ENCODE results near the gene RELCH.

Gene RELCH

DNA sequence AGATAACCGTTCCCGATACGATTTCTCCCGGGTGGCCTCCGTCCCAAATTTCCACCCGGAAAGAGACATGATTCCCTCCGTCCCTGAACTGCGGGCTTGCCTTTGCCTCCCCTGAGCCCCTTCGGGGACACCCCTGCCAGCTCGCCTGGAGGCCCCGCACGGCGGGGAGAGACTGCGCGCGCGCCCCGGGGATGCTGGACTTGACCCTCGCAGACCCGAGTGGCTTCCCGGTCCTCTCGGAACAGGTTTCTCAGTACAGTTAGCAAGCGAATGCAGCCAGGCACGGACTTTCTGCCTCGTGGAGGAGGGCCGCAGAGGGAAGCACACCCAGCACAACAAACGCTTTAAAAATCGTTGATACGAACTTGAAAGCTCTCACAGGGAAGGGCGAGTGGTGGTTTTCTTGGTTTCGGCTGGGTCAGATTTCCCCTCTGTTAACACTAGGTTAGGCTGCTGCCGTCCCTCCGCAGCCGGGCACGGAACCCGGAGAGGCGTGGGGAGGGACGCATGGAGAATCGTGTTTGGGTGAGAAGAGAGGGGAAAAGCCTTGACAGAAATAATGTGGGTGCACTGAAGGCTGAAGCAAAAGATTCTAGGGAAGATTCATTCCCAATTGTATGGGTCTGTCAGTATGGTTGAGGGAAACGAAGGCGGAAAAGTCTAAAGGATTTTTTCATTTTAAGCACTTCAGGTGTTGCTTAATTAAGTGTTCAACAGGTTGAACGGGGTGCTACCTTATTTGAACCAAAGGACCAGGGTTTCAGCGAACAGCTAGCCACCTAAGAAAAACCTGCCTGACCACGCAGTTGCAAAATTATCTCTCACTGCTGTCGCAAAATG, 139.0 kb downstream of the RELCH start:
- peak; percentile 40 for DNase-seq

DNA sequence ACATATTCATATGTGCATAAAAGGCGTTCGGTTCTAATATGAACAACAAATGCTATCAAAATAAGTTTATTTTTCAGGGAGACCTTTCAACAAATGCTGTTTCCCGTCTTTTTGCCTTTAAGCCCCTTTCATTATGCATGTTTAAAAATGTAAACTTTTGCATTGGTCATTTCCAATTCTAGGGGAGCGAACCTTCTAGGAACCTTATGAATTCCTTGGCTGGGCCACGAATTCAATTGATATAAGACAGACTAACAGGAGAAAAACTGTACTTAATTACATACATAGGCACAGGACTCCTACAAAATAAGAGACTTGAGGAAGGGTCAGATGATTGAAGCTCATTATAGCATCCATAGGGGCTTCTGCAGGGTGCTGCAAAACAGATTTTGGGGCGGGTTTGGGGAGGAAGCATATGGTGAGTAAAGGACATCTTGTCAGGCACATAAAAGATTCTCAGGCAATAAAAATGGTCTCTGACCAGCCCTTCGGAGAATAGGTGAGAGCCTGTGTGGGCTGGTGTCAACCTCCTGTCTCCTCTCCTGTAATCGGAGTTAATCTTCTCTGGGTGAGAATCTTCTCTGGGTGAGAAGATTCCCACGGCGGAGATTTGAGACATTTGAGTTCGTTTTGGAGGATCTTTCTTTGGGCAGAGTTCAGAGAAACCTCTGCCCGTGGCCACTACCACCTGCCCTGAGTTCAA, 139.7 kb downstream of the RELCH start:
- DNase-seq: no peak

DNA sequence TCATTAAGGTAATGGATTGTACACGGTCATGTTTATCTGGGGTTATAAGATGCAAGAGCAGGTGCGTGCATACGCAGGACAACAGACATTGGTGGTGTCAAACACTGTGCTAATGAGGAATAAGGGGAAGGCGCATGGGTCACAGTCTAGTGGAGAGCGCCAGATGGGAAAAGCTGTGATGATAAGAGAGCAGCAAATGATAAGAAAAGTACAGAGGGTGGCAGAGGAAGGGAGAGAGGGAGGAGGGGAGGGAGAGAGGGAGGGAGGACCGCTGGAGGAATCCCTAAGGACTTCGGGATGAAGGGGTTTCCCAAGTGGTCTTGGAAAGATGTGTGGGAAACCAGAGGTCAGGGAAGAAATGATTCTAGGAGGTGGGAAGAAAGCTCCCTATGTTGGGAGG, 140.9 kb downstream of the RELCH start:
- peak; percentile 15 for DNase-seq

DNA sequence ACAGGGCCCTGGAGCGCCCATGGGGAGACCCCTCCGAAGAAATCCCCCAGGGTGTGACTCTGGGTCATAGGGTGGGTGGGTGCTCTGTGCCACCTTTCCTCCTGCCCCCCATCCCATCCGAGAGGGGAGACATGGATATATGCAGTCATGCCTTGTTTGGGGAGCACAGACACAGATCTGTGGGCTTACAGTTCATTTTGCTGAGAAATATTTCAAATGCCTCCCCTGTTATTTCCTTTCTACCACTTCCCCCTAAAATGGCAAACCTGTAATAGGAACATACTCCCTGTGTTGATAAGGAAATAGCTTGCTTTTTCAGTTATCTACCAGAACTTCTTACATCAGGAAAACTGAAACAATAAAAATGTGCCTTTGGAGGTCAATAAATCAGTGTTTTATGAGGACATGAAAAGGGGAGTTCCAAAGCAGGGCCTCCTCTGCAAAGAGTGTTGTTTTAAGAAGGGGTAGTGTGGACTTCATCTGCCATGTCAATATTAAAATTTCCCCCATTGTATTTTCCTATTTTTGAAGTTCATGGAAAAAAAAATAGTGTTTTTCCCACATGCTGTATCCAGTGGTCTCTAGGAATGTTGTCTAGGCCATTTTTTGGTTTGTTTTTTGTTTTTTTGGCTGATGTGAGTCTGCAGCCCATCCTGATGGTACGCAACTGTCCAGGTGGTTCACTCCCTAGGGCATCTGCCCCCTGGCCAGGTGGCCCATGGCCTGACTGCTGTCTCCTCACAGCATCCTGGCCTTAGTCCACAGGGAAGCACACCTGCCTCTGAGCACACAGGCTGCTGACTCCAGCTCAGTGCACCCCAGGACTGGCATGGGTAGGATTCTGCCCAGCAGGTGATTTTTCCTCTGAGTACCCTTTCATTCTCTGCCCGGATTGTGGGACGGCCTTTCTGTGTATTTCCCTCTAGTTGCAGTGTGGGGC, 141.8 kb downstream of the RELCH start:
- no peak for DNase-seq

DNA sequence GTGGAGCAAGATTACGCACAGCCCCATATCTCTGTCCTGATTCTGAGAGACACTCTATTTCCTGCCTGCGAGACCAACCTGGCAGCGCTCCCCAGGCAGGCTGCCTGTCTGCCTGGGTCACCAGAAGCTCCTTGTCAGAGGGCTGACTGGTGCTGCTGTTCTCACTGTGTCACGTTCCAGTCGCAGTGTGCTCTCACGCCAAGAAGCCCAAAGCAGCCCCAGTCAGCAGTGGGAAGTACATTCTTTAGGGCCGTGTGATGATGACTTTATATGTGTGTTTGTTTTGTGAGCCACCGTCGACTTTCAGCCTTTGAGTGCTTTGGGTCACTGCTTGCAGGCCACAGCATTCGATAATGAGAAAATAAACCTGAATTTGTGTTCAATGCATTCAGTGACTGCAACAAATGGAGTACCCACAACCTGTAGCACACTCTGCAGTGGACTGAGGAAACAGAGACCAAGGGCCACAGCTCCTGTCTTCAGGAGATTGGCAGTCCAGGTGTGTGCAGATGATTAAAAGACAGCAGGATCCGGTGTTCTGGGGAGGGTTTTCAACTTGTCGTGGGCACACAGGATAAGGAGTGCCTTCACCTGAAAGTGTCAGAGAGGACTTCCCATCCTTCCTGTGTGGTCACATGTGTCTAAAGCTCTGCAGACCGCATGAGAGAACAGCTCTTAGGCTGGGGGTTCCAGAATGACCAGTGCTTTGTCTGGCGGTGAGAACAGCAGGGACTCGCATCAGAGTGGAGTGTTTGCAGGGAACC, 142.8 kb downstream of the RELCH start:
- DNase-seq: peak; percentile 73

DNA sequence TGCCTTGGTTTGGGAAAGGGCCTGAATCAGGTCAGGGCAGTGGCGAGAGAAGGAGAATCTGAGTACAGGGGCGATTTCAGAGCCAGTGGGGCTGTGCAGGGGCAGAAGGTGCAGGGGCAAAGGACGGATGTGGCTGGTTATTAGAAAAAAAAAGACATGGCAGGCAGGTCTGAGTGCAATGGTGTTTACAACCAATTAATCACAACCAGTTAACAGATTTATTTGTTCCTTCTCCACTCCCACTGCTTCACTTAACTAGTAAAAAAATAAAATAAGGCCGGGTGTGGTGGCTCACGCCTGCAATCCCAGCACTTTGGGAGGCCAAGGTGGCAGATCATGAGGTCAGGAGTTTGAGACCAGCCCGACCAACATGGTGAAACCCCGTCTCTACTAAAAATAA, 143.6 kb downstream of the RELCH start:
- no peak for DNase-seq

DNA sequence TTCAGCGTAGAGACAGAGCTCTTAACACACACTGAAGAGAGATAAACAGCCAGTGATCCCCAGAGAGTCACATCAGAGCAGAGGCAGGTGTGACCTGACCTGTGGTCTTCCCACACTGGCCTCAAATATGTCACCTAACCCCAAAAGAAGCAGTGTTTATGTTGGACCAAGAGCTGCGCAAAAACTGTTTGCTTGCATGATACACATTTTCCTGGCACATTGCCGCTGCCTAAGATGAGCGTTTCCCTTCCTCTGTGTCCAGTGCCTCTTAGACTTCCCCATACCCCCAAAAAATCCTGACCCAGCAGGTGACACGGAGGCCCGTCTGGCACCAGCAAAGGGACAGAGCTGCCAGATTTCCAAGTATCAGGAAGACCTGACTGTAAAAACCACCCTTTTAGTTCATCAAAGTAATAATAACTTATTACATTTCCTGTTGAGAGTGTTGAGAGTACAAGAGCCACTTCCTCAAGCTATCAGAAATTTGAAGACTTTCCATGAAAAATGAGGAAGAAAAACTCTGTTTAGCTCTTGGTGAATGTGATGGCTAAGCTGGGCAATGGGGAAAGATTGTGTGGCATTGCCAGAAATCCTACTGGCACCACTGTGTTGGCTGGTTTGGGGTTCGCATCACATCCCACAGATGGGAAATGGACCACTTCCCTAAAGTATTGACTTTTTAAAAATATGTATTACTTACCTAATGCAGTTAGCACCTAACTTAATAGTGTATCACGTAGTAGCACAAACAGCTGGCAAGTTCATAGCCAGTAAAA, 144.7 kb downstream of the RELCH start:
- no peak for DNase-seq

DNA sequence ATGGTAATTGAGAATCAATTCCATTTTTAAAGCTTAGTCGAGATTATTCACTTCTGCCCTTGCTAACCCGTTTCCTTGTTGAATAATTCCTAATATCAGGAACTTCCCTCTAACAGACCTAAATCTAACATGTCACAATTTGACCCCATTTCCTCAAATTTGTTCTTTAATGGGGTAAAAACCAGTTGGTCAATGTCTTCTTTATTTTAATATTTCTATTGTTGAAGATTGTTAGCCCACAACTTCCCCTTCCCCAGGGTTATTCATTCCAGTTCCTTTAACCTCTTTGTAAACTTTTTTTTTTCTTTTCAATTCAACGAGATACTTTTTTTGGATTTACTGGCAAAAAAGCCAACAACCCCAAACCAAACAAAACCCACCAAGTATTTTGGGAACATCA, 145.4 kb downstream of the RELCH start:
- DNase-seq: peak; percentile 41

DNA sequence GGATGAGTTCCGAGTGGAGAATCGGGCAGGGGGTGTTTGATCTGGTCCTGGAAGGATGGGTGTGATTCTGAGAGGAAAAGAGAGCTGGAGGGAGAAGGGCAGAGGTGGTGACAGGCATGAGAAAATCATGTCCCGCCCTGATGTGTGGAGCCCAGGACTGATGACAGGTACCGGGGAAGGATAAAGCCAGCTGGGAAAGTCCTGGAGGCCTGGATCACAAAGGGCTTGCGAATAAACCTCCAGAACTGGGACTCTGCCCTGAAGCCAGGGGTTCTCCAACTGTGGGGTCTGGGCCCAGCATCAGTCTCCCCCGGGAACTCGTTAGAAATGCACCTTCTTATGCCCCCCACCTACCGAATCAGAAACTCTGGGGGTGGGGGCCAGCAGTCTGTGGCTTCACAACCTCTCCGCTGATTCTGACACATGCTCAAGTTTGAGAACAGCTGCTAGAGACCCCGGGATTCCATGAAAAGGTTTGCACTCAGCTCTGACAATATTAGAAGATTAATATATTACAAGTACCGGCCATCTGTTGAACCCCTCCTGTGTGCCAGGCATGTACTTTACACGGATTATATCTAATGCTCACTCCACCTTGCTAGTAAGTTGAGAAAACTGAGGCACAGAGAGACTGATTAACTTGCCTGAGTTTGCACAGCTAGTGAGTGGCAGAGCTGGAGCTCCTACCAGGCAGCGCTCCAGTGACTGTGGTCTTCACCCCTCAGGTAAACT, 146.1 kb downstream of the RELCH start:
- DNase-seq: no peak

DNA sequence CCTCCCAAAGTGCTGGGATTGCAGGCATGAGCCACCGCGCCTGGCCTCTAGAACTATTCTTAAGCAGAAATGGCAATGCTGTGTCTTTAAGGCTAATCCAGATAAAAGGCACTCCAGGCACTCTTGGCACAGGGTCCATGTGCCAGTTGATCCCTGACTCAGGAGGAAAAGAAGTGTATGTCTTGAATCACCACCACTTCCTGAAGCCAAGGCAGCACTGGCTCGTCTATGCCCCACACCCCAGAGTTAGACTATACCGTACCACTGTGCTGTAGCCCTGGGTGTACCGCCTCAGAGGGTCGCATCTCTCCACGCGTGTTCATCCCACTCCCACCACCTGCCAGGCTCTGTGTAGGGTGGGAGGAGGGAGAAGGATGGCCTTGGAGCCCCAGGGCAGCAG, 147.1 kb downstream of the RELCH start:
- DNase-seq: no peak

DNA sequence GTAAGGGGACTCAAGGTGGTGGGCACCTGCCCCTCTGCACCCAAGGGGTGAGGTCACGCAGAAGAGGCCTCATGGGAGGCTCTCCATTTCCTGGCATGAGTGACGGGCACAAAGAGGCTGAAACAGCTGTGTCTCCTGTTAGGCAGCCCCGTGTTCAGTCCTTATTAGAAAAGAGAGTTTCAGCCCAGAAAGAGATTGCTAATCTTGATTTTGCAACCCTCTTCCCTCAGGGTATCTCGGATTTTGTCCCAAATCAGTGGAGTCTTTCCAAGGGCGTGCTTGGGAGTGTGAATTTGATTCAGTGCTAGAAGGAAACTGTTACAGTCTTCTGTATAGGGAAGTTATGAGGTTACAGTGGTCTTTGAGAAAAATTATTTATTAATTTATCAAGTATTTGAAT, 148.4 kb downstream of the RELCH start:
- DNase-seq: no peak

DNA sequence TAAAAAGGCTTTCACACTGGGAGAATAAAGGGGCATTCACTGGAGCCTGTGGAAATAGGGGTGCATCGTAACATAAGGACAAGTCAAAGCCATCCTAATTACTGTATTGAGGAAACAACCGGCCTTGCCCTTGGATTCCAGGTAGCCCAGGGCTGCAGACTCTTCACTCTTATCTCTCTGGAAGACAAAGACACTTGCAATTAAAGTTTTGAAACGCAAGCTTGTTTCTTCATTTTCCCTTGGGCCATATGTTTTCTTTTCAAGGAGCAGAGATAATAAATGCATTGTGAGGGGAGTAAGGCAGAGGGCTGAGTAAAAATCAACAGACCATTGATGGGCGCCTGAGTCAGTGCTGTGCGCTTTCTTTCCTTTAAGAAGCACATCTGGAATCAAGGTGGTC, 149.6 kb downstream of the RELCH start:
- no peak for DNase-seq

DNA sequence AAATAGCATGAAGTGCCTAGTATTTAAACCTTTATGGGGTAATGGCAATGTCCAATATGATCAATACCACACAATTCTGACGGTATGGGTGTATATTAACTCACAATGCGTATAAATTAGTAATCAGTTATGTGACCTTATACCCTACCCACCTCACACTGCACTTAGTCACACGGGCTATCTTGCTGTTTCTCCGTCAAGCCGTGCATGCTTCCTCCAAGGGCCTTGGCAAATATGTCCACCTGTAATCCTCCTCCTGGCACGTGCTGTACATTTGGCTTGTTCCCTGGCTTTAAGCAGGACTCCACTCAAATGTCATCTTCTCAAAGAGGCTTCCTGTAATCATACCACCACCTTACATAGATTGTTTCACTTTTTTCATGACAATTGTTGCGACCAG, 150.3 kb downstream of the RELCH start:
- no peak for DNase-seq

DNA sequence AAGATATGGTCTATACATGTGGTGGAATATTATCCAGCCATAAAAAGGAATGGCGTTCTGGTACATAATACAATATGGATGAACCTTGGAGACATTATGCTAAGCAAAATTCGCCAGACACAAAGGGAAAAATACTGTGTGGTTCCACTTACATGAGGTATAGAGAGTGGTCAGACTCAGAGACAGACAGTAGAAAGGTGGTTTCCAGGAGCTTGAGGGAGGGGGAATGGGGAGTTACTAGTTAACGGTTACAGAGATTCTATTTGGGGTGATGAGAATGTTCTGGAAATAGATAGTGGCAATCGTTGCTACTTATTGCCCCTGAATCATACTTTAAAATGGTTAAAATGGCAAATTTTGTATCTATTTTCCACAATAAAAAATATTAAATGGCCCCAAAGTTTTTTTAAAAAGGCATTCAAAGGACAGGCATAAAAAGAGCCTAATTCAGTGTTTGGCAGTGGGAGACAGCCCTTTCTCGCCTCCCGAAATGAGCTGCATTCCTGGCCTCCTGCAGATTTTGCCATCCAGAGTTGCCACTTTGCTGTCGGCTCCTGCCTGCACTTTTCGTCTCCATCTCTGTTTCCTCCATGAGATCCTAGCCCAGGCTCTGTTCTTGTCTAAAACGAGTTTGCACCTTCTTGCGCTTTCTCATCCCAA, 151.5 kb downstream of the RELCH start:
- no peak for DNase-seq

DNA sequence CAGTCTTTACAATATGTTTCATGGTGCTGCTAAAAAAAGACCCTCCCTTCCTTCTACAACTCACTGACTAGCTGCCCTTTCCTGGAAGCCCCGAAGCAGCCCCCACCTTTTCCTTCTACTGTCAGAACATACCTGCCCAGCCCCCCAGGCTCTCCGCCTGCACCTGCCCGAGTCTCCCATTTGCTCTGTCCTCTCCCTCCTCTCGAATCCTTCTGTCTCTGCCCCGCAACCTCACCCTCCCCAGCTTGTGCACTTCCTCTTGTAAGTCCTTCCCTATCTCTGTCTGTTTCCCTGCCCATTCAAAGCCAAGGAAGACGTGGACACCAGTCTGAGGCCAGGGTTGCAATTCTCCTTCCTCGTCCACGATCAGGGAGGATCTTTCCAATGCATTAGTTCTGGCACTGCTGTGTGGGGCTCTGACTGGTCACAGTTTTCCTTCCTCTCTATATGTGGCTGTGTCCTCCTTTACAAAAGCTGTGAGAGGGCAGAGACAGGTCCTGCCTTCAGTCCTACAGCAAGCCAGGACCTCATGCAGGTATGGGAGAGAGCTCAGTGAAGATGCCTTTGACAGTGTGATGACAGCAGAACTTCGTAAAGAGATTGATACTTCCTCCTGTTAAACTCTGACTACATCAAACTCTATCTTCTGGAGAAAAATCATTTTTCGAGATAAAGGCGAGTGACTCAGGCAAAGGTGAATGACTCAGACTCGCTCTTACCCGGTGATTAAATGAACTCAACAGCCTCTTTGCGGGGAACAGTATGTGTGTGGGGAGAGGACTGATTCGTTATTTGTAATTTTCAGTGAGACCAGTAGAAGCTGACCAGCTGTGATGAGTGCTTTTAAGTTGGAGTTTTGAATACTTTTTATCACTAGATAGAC, 152.3 kb downstream of the RELCH start:
- peak; percentile 25 for DNase-seq

DNA sequence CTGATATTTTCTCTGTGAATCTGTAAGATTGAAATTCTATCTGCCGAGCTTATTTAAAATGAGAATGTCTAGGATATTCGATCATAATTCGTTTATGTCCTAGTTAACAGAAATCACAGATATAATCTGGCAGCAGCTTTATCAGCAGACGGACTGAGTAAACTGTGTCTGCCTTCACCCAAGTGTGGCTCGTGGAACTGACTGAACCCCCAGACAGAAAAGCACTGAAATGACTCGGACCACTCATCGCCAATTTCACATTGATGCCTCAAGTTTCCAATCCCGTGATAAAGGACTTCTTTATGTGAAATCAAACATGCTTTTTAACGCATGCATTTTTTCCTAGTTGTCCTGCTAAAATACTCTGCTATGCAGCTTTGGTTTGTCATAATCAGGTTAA, 153.9 kb downstream of the RELCH start:
- DNase-seq: no peak

DNA sequence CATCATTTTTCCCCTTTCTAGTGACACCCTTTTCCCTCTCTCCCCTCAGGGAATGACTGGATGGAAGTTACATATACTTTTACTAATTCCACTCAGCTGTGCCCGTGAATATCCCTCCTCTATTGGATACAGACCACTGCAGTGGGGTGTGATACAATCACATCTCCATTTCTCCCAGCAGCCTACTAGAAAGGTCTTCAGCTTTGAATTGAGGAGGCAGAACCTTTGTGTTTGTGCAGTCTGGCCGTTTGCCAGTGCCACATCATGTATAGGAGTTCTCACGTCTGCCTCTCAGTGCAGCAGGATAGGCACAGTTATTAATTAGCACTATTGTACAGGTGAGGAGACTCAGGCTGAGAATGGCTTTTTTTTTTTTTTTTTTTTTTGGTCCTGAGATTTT, 154.4 kb downstream of the RELCH start:
- no peak for DNase-seq

DNA sequence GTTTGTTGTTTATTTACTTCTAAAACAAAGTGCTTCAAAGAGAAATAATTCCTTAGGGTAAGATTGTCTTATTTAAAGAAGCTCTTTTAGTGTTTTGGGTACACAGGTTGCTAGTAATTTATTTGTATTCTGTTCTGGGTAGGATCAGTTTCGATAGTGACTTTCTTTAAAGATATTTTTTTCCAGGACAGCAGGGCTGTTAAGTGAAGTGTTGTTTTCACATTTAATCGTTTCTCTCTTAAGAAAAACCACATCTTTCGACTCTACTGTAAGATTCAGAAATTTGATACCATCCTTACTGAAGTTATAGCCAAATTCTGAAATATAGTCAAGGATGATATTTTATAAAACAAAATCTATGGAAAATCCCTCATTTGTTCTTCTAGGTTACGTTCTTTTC, 155.8 kb downstream of the RELCH start:
- no peak for DNase-seq

DNA sequence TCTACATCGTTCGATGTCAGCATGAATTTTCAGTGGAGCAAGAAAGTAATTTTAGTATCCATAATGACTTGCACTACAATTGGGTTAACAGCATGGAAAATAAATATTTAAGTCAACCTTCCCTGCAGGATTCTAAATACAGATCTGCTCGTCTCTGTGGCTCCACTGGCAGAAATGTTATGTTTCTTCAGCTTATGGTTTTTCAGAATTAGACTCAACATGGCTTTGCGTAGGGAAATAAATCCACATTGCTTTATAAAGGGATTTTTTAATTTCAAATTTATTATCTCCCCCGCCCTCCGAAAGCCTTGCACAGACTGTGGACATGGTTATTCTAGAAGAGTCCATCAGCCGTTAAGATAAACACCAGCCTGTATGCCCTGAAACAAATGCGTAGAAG, 156.3 kb downstream of the RELCH start:
- DNase-seq: no peak

All from hematopoietic multipotent progenitor cell treated with erythropoietin and hydrocortisone succinate and interleukin-3 and kit ligand, for 4 days (in vitro differentiated cells).